Tibial nerve (tissue), 3 donors: ENCODE results near the gene CLIP2.

Source experiments
- POLR2A ChIP-seq, 2 donors: fragments of 450-650 bp; IDR thresholded peaks; one replicate each; pipeline ENCODE4 v1.6.1; 2017; ENCODE audit warnings: antibody characterized with exemption in 2 of 2, mild to moderate bottlenecking in 2 of 2, moderate library complexity in 2 of 2
- TF ChIP-seq, protein P1 (sequence below), 5 experiments: fragments of 200-600 bp in 3 of 5; fragments of 450-650 bp in 2 of 5; sonication (generic) in 3 of 5; IDR thresholded peaks; one replicate each; pipeline ENCODE4 v1.5.1; 2016 to 2019; ENCODE audit warnings: antibody characterized with exemption in 5 of 5, mild to moderate bottlenecking in 3 of 5, moderate library complexity in 2 of 5

DNA sequence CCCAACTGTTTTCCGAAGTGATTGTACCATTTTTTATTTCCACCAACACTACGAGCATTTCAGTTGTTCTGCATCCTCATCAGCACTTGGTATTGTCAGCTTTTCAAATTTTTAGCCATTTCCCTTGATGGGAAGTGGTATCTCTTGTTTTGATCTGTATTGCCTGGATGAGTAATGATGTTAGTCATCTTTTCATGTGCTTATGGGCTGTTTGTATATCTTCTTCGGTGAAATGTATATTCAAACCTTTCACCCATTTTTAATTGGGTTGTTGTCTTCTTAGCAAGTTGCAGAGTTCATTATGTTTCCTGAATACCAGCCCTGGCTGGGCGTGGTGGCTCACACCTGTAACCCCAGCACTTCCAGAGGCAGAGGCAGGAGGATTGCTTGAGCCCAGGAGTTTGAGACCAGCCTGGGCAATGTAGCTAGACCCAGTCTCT lies 22.1 kb downstream of the CLIP2 start:
- no peak for TF ChIP-seq POLR2A (IDR thresholded peaks at IDR 0.05)
- TF ChIP-seq, protein P1, sequence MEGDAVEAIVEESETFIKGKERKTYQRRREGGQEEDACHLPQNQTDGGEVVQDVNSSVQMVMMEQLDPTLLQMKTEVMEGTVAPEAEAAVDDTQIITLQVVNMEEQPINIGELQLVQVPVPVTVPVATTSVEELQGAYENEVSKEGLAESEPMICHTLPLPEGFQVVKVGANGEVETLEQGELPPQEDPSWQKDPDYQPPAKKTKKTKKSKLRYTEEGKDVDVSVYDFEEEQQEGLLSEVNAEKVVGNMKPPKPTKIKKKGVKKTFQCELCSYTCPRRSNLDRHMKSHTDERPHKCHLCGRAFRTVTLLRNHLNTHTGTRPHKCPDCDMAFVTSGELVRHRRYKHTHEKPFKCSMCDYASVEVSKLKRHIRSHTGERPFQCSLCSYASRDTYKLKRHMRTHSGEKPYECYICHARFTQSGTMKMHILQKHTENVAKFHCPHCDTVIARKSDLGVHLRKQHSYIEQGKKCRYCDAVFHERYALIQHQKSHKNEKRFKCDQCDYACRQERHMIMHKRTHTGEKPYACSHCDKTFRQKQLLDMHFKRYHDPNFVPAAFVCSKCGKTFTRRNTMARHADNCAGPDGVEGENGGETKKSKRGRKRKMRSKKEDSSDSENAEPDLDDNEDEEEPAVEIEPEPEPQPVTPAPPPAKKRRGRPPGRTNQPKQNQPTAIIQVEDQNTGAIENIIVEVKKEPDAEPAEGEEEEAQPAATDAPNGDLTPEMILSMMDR (IDR thresholded peaks at IDR 0.05): no peak
